Adrenal gland (tissue), 12 donors: ENCODE results near the gene ARHGEF26. TPM values are rescaled to one million over a fixed set of nuclear protein-coding genes. Genes with fewer than 3 reads are reported as not detected.

Experiments
- DNase-seq, 7 donors: peaks; one replicate each; pipeline ENCODE4 v3.0.0-alpha.2; 2019 to 2020
- H3K27ac ChIP-seq, 5 donors: fragments of 200-600 bp; sonication (generic) in 4 of 5; 1 replicate in 3 of 5; 2 replicates in 2 of 5; pipeline versions ENCODE4 v1.5.1 to v1.8.0; 2016 to 2020; ENCODE audit warnings: mild to moderate bottlenecking in 1 of 5
- H3K27me3 ChIP-seq: fragments of 200-600 bp; 2 replicates; pipeline ENCODE4 v1.8.0; 2021
- H3K36me3 ChIP-seq, 2 donors: fragments of 200-600 bp; replicated peaks in 1 of 2; 1 replicate in 1 of 2; 2 replicates in 1 of 2; pipeline versions ENCODE4 v1.5.1 to v1.8.0; 2018 to 2022
- H3K4me1 ChIP-seq, 2 donors: fragments of 200-600 bp; replicated peaks in 1 of 2; 1 replicate in 1 of 2; 2 replicates in 1 of 2; pipeline versions ENCODE4 v1.5.1 to v1.8.0; 2018 to 2021
- H3K4me3 ChIP-seq, 4 donors: fragments of 200-600 bp; sonication (generic) in 3 of 4; one replicate each; pipeline ENCODE4 v1.5.1; 2016 to 2018
- H3K9me3 ChIP-seq, 3 donors: fragments of 200-600 bp; sonication (generic) in 1 of 3; replicated peaks in 1 of 3; 1 replicate in 2 of 3; 2 replicates in 1 of 3; pipeline versions ENCODE4 v1.5.1 to v1.8.0; 2016 to 2021
- POLR2A ChIP-seq, 2 donors: fragments of 450-650 bp; IDR thresholded peaks; one replicate each; pipeline ENCODE4 v1.6.1; 2017; ENCODE audit warnings: antibody characterized with exemption in 2 of 2, mild to moderate bottlenecking in 2 of 2, moderate library complexity in 1 of 2
- WGBS, 4 donors: extraction: QIAGEN DNeasy Blood & Tissue Kit in 2 of 4; methylation state at CpG; one replicate each; pipeline versions ENCODE4 v1.1.5 to v1.1.7; 2013 to 2017; 5-methylcytosine and 5-hydroxymethylcytosine counted together
- intact Hi-C, 2 donors: fragments of 100-400 bp; cut with DNase I; formaldehyde crosslinking; loops; one replicate each; pipeline versions ENCODE4 v1.14.1 to v1.15.0; 2022 to 2023
- polyA plus RNA-seq, 3 donors: library from polyadenylated mRNA; stranded (reverse); fragments of 200-250 nt in 2 of 3; fragments of 350-450 nt in 1 of 3; fragmentation: Illumina TruSeq in 1 of 3; extraction: RNeasy Lipid Tissue Mini Kit (QIAGEN cat#74804) in 1 of 3; gene quantifications; one replicate each; pipeline ENCODE4 v1.2.3, GENCODE V29; 2013 to 2014
- total RNA-seq, 9 donors: library from RNA; depleted of rRNA in 4 of 9; stranded (reverse); fragments of >200 nt in 4 of 9; fragments of 120-200 nt in 1 of 9; fragmentation: NEBNext Ultra II Directional in 1 of 9; extraction: Animal tissue kit (Norgen Biotek cat#: 25700) in 1 of 9; gene quantifications; one replicate each; pipeline versions ENCODE4 v1.1.0 to v1.2.4, GENCODE V29; 2013 to 2023
- TF ChIP-seq, protein P1 (sequence below), 6 experiments: fragments of 450-650 bp in 4 of 6; fragments of 200-600 bp in 2 of 6; sonication (generic) in 1 of 6; IDR thresholded peaks; 1 replicate in 5 of 6; 2 replicates in 1 of 6; pipeline versions ENCODE4 v1.5.1 to v1.8.0; 2016 to 2021; ENCODE audit warnings: antibody characterized with exemption in 6 of 6, mild to moderate bottlenecking in 2 of 6, moderate library complexity in 1 of 6
- donor health status: healthy with polysubstance abuse.
- donor health status: Bipolar disorder and iron deficiency.
- donor health status: DM: yes; HTN: yes; CAD: no.
- donor health status: DM: no; HTN: no; CAD: no.
- donor health status: DM: no; HTN: no; CAD: no.
- donor health status: DM: yes; HTN: yes; CAD: no.

The ARHGEF26 gene
- total and polyA plus RNA-seq, 12 donors, result 1.4 to 9.9 (median 3.8) TPM

DNA sequence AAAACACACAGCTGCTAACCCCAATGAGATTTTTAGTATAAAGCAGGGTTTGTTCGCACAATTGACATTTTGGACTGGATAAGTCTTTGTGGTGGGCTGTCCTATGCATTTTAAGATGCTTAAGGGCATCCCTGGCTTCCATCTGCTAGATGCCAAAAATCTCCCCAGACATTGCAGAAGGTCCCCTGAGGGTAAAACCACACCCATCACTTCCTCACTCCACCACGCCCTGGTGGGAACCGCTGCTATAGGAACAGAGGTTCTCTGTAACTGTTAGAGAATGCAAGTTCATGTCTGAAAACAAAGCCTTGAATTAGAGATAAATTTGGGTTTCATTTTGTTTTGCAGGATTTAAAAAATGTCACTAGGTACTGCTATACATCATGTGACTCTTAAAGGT is 67.7 kb downstream of the ARHGEF26 start:
- H3K4me3 ChIP-seq, result no peak overlapping the region
- TF ChIP-seq POLR2A (IDR thresholded peaks at IDR 0.05), result no peak
- TF ChIP-seq, protein P1, sequence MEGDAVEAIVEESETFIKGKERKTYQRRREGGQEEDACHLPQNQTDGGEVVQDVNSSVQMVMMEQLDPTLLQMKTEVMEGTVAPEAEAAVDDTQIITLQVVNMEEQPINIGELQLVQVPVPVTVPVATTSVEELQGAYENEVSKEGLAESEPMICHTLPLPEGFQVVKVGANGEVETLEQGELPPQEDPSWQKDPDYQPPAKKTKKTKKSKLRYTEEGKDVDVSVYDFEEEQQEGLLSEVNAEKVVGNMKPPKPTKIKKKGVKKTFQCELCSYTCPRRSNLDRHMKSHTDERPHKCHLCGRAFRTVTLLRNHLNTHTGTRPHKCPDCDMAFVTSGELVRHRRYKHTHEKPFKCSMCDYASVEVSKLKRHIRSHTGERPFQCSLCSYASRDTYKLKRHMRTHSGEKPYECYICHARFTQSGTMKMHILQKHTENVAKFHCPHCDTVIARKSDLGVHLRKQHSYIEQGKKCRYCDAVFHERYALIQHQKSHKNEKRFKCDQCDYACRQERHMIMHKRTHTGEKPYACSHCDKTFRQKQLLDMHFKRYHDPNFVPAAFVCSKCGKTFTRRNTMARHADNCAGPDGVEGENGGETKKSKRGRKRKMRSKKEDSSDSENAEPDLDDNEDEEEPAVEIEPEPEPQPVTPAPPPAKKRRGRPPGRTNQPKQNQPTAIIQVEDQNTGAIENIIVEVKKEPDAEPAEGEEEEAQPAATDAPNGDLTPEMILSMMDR (IDR thresholded peaks at IDR 0.05), result no peak
- H3K9me3 ChIP-seq, result no peaks in the 10 kb centered on the region
- no peaks in the 10 kb centered on the region for H3K4me1 ChIP-seq
- no peak overlapping the region for H3K27ac ChIP-seq
- intact Hi-C loops, result no loop called here
- H3K36me3 ChIP-seq, result peaks cover 0 to 3% of the 10 kb centered on the region in 2 donors
- no peak for DNase-seq
- WGBS, 4 donors, result 73 to 82% (median 79%) methylated on average over 3 of the region's 3 CpGs
- no peaks in the 10 kb centered on the region for H3K27me3 ChIP-seq

GRCh38 chr3:154191520-154191919 is 70.3 kb downstream of the ARHGEF26 start:
- peaks cover 0 to 3% of the 10 kb centered on the region in 2 donors for H3K36me3 ChIP-seq
- intact Hi-C loops, result no loop called here
- no peak for DNase-seq
- no peak for TF ChIP-seq POLR2A (IDR thresholded peaks at IDR 0.05)
- TF ChIP-seq, protein P1 (IDR thresholded peaks at IDR 0.05), result no peak
- no peaks in the 10 kb centered on the region for H3K9me3 ChIP-seq
- WGBS, 4 donors, result 80 to 100% (median 93%) methylated on average over 1 of the region's 1 CpG
- no peaks in the 10 kb centered on the region for H3K4me1 ChIP-seq
- H3K27me3 ChIP-seq, result no peaks in the 10 kb centered on the region
- no peak overlapping the region for H3K27ac ChIP-seq
- no peak overlapping the region for H3K4me3 ChIP-seq

- Histone ChIP-seq H3K27me3 (no peaks in the 10 kb centered on the region), H3K4me1 (no peaks in the 10 kb centered on the region), H3K4me3 (no peak overlapping the region), H3K27ac (no peak overlapping the region), H3K36me3 (peaks cover 0 to 3% of the 10 kb centered on the region in 2 donors), H3K9me3 (no peaks in the 10 kb centered on the region)
- intact Hi-C loops, result no loop called here
- no peak for TF ChIP-seq POLR2A (IDR thresholded peaks at IDR 0.05)
- 78 to 96% (median 85%) methylated on average over 2 of the region's 2 CpGs for WGBS, 4 donors
- DNase-seq, result no peak
These were observed 71.0 kb downstream of the ARHGEF26 start for GRCh38 chr3:154192225-154192624.

DNA sequence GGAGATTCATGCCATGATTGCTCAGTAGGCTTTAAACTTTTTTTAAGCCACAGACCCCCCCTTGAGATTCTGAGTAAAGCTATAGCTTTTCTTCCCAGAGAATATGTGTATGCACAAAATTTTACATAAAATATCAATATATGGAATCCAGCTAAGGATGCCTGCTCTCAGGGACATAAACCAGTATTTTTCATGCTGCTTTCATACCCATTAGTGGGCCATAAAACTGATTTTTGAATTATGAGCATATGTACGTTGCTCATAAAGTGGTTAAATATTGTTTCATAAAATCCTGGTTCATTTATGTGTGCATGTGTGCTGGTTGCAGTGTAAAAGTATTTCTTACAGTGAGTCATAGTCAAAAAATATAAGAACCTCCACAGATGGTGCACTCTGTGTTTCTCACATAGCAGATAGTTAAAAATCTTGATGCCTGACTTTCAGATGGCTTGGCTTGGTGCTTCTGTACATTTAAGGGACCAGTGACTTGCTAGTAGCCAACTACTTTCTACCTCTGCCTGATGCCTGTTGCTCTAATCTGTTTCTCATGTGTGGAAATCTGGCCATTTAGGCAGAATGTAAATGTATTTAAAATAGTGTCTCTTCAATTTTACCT is 71.9 kb downstream of the ARHGEF26 start:
- 74 to 88% (median 76%) methylated on average over 1 of the region's 1 CpG for WGBS, 4 donors
- Histone ChIP-seq H3K4me3 (no peak overlapping the region), H3K27ac (no peak overlapping the region), H3K36me3 (peaks cover 0 to 3% of the 10 kb centered on the region in 2 donors), H3K4me1 (no peaks in the 10 kb centered on the region), H3K9me3 (no peaks in the 10 kb centered on the region), H3K27me3 (no peaks in the 10 kb centered on the region)
- intact Hi-C loops, result no loop called here
- no peak for TF ChIP-seq POLR2A (IDR thresholded peaks at IDR 0.05)
- TF ChIP-seq, protein P1 (IDR thresholded peaks at IDR 0.05), result no peak
- no peak for DNase-seq

GRCh38 chr3:154194877-154195276 is 73.7 kb downstream of the ARHGEF26 start:
- DNase-seq, result no peak
- Histone ChIP-seq H3K27me3 (no peaks in the 10 kb centered on the region), H3K9me3 (no peaks in the 10 kb centered on the region), H3K27ac (no peak overlapping the region), H3K36me3 (peaks cover 0 to 3% of the 10 kb centered on the region in 2 donors), H3K4me1 (no peaks in the 10 kb centered on the region), H3K4me3 (no peak overlapping the region)
- WGBS, 4 donors, result 79 to 85% (median 82%) methylated on average over 3 of the region's 3 CpGs
- intact Hi-C loops, result no loop called here
- no peak for TF ChIP-seq POLR2A (IDR thresholded peaks at IDR 0.05)
- TF ChIP-seq, protein P1 (IDR thresholded peaks at IDR 0.05), result no peak
